K562 (cell line): ENCODE measurements around the gene ZNF646. TPM values are rescaled to one million over a fixed set of nuclear protein-coding genes. Genes with fewer than 3 reads are reported as not detected.
A peak's percentile ranks its signal among the peaks of the same experiment; 100 is the strongest.

Experiments used
- BRF1 ChIP-seq: IDR thresholded peaks from 3 replicates; pipeline ENCODE4 v1.6.1; 2011; ENCODE audit warnings: borderline replicate concordance, mild to moderate bottlenecking; ENCODE audit not compliant: insufficient read length; ENCODE audit errors: extremely low read depth
- CBFA2T2 ChIP-seq: fragments of 450-650 bp; conservative IDR thresholded peaks from 2 replicates; pipeline ENCODE4 v1.6.1; 2017; ENCODE audit warnings: mild to moderate bottlenecking
- CREB5 ChIP-seq: fragments of 250-450 bp; sonication (Bioruptor Pico); IDR thresholded peaks from 2 replicates; pipeline ENCODE4 v1.5.0; 2020; ENCODE audit warnings: mild to moderate bottlenecking
- FOXK1 ChIP-seq: sonication (generic); formaldehyde crosslinking; IDR thresholded peaks from 2 replicates; pipeline ENCODE4 v1.8.0; 2022; ENCODE audit warnings: missing genetic modification reagents, mild to moderate bottlenecking, borderline replicate concordance
- JUND ChIP-seq, 2 experiments: IDR thresholded peaks; 2 replicates in 1 of 2; 3 replicates in 1 of 2; pipeline ENCODE4 v1.6.1; 2011; ENCODE audit warnings: borderline replicate concordance in 2 of 2, low read depth in 2 of 2, low read length in 2 of 2, improper control_type of control experiment in 1 of 2, missing biosample characterization in 1 of 2, missing genetic modification characterization in 1 of 2, missing genetic modification reagents in 1 of 2
- MLLT1 ChIP-seq, 2 experiments: fragments of 450-650 bp; IDR thresholded peaks; 2 replicates each; pipeline ENCODE4 v1.6.1; 2016
- RREB1 ChIP-seq: fragments of 250-450 bp; sonication (Bioruptor Pico); IDR thresholded peaks from 2 replicates; pipeline ENCODE4 v1.4.0; 2020
- TCF3 ChIP-seq: sonication (generic); formaldehyde crosslinking; IDR thresholded peaks from 2 replicates; pipeline ENCODE4 v1.4.0; 2020; ENCODE audit warnings: mild to moderate bottlenecking, missing genetic modification reagents
- THRB ChIP-seq: fragments of 450-650 bp; formaldehyde crosslinking; conservative IDR thresholded peaks from 2 replicates; pipeline ENCODE4 v1.4.0; 2022; ENCODE audit warnings: mild to moderate bottlenecking, missing genetic modification characterization
- polyA plus RNA-seq, 8 experiments: library from polyadenylated mRNA; depleted of rRNA in 4 of 8; stranded (reverse) in 5 of 8; unstranded in 3 of 8; fragments of >200 nt; fragmentation: Nextera tagmentation in 2 of 8; fragmentation: Illumina TruSeq in 1 of 8; extraction: Ambion mirVana in 2 of 8; extraction: Trizol in 1 of 8; gene quantifications; 2 replicates each; pipeline versions ENCODE4 v1.2.1 to v1.2.3, GENCODE V29; 2011 to 2014; ENCODE audit warnings: inconsistent platforms in 1 of 8, missing spikeins in 1 of 8
- total RNA-seq, 7 experiments: library from RNA; depleted of rRNA in 6 of 7; stranded (reverse); fragments of >200 nt in 6 of 7; fragmentation: Illumina TruSeq in 2 of 7; extraction: Trizol in 2 of 7; gene quantifications; 2 replicates each; pipeline versions ENCODE4 v1.2.1 to v1.2.3, GENCODE V29; 2011 to 2021; ENCODE audit warnings: low replicate concordance in 1 of 7

The ZNF646 gene
- total and polyA plus RNA-seq, 9 of the 15 experiments (the other 6 are each of a cell fraction or from before 2014, with no cell fraction given): 0.08 to 20.6 (median 8.0) TPM

- no peak for TF ChIP-seq THRB (CRISPR knock-in tag)
- no peak for TF ChIP-seq FOXK1 (CRISPR knock-in tag)
- no peak for TF ChIP-seq BRF1
- no peak for TF ChIP-seq RREB1 (CRISPR knock-in tag)
- TF ChIP-seq CBFA2T2: peak; percentile 29; the same call in 1 of the 2 replicates
- TF ChIP-seq MLLT1 (IDR thresholded peaks at IDR 0.05): no peak
- no peak for TF ChIP-seq CREB5
- peak; percentile 45; the same call in 1 of the 2 replicates for TF ChIP-seq JUND (IDR thresholded peaks at IDR 0.05; ENCODE audit: borderline replicate concordance, low read depth, low read length)
- TF ChIP-seq JUND (tag; IDR thresholded peaks at IDR 0.05; ENCODE audit: borderline replicate concordance, low read depth, low read length): peak; percentile 63; the same call in 1 of the 3 replicates
- TF ChIP-seq TCF3 (CRISPR knock-in tag): peak; percentile 83
Observed at GRCh38 chr16:31128711-31129567, 54.7 kb downstream of the ZNF646 start (continued).
